ENCODE results near the gene ZNF844. TPM values are rescaled to one million over a fixed set of nuclear protein-coding genes. Genes with fewer than 3 reads are reported as not detected.

ZNF844 gene
- total RNA-seq, result 1.5 and 2.9 TPM in 2 replicates

GRCh38 chr19:12064590-12065538 lies at the start of gene ZNF844:
Gene ZNF844 (plus strand): TSS chr19:12064731. CDS start chr19:12064874, 143 bp downstream.

GRCh38 chr19:12035220-12036172 lies 29.0 kb upstream of the ZNF844 start, which contains the start of gene ZNF433:
Gene ZNF433 (minus strand): TSS chr19:12035679. CDS start chr19:12035539, 140 bp downstream.

GRCh38 chr19:12052497-12053169 lies 11.9 kb upstream of the ZNF844 start, which contains the start of gene ZNF878:
Gene ZNF878 (minus strand): TSS chr19:12052961. CDS start chr19:12052801, 160 bp downstream.

Other genes with a start within 250 kb of the ZNF844 start
- 0.11 and 0.17 TPM in 2 replicates for gene ZNF439, start 216.0 kb upstream of the ZNF844 start, total RNA-seq
- gene ZNF69, start 176.9 kb upstream of the ZNF844 start, total RNA-seq, result 2.0 and 4.2 TPM in 2 replicates
- 5.2 and 7.8 TPM in 2 replicates for gene ZNF700, start 139.6 kb upstream of the ZNF844 start, total RNA-seq
- gene ZNF763, start 99.7 kb upstream of the ZNF844 start, total RNA-seq, result 0.33 and 0.60 TPM in 2 replicates
- 1.4 and 1.5 TPM in 2 replicates for gene ZNF433, start 29.1 kb upstream of the ZNF844 start, total RNA-seq
- gene ZNF878, start 11.8 kb upstream of the ZNF844 start, total RNA-seq, result 0.11 and 0.26 TPM in 2 replicates
- 2.6 and 5.4 TPM in 2 replicates for gene ZNF20, start 75.6 kb downstream of the ZNF844 start, total RNA-seq
- gene ZNF625, start 92.0 kb downstream of the ZNF844 start, total RNA-seq, result 11.1 and 12.0 TPM in 2 replicates
- gene ZNF136, start 98.4 kb downstream of the ZNF844 start, total RNA-seq, result 7.0 and 8.7 TPM in 2 replicates
- 4.4 and 6.2 TPM in 2 replicates for gene ZNF44, start 230.2 kb downstream of the ZNF844 start, total RNA-seq